ENCODE measurements around the gene NAV2. TPM values are rescaled to one million over a fixed set of nuclear protein-coding genes. Genes with fewer than 3 reads are reported as not detected.

The NAV2 gene
- total RNA-seq, 4 donors from 2014 or later, result 9.6 to 40.0 (median 23.1) TPM

- TF ChIP-seq, protein P1, sequence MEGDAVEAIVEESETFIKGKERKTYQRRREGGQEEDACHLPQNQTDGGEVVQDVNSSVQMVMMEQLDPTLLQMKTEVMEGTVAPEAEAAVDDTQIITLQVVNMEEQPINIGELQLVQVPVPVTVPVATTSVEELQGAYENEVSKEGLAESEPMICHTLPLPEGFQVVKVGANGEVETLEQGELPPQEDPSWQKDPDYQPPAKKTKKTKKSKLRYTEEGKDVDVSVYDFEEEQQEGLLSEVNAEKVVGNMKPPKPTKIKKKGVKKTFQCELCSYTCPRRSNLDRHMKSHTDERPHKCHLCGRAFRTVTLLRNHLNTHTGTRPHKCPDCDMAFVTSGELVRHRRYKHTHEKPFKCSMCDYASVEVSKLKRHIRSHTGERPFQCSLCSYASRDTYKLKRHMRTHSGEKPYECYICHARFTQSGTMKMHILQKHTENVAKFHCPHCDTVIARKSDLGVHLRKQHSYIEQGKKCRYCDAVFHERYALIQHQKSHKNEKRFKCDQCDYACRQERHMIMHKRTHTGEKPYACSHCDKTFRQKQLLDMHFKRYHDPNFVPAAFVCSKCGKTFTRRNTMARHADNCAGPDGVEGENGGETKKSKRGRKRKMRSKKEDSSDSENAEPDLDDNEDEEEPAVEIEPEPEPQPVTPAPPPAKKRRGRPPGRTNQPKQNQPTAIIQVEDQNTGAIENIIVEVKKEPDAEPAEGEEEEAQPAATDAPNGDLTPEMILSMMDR (IDR thresholded peaks at IDR 0.05), result no peak
- TF ChIP-seq EP300 (IDR thresholded peaks at IDR 0.05; ENCODE audit: low read depth), result no peak
- no peak for TF ChIP-seq POLR2AphosphoS5 (IDR thresholded peaks at IDR 0.05)
- TF ChIP-seq POLR2A (IDR thresholded peaks at IDR 0.05), result no peak
- Histone ChIP-seq H3K36me3 (no peaks in the 10 kb centered on the region), H3K4me1 (peaks cover 0 to 25% (median 9%) of the 10 kb centered on the region in 4 donors), H3K9me3 (no peaks in the 10 kb centered on the region), H3K27me3 (no peaks in the 10 kb centered on the region), H3K4me3 (no peak overlapping the region), H3K27ac (no peak overlapping the region)
- intact Hi-C loops (cut with DNase I; ENCODE audit: low total_unique reads) (no loop called here), in situ Hi-C loops (cut with MboI; ENCODE audit: low pct_ligation_motif_present in 1 of 4, low pct_unique_long_range_greater_than_20kb in 1 of 4, low sequenced_read_pairs in 3 of 4) (no loop called here)
- DNase-seq, result no peak
- WGBS, 2 donors (ENCODE audit: low coverage in 1 of 2), result 100% methylated on average over 1 of the region's 1 CpG; no CpG with 5 or more reads in 1 of the 2 donors
These were observed 43.1 kb upstream of the NAV2 start for GRCh38 chr11:19669511-19669910.

- no peaks in the 10 kb centered on the region for H3K27me3 ChIP-seq
- no peak for DNase-seq
- no peak overlapping the region for H3K4me3 ChIP-seq
- in situ Hi-C loops (cut with MboI; ENCODE audit: low pct_ligation_motif_present in 1 of 4, low pct_unique_long_range_greater_than_20kb in 1 of 4, low sequenced_read_pairs in 3 of 4), result no loop called here
- H3K4me1 ChIP-seq, result peaks cover 0 to 29% (median 11%) of the 10 kb centered on the region in 4 donors
- WGBS, 2 donors (ENCODE audit: low coverage in 1 of 2), result 75 to 80% methylated on average over 1 to 13 of the region's 13 CpGs
- no peak for TF ChIP-seq POLR2A (IDR thresholded peaks at IDR 0.05)
- TF ChIP-seq, protein P1 (IDR thresholded peaks at IDR 0.05), result no peak
- no peak for TF ChIP-seq POLR2AphosphoS5 (IDR thresholded peaks at IDR 0.05)
- TF ChIP-seq EP300 (IDR thresholded peaks at IDR 0.05; ENCODE audit: low read depth), result no peak
- intact Hi-C loops (cut with DNase I; ENCODE audit: low total_unique reads), result no loop called here
- no peaks in the 10 kb centered on the region for H3K36me3 ChIP-seq
- no peaks in the 10 kb centered on the region for H3K9me3 ChIP-seq
- peak overlapping the region in 3 of 4 donors; percentile 41 to 85 (median 80) for H3K27ac ChIP-seq
These were observed 42.4 kb upstream of the NAV2 start for GRCh38 chr11:19670030-19670791.

- 85 to 91% methylated on average over 1 to 2 of the region's 2 CpGs for WGBS, 2 donors (ENCODE audit: low coverage in 1 of 2)
- no peak for TF ChIP-seq POLR2AphosphoS5 (IDR thresholded peaks at IDR 0.05)
- TF ChIP-seq, protein P1 (IDR thresholded peaks at IDR 0.05), result no peak
- no peak for TF ChIP-seq EP300 (IDR thresholded peaks at IDR 0.05; ENCODE audit: low read depth)
- TF ChIP-seq POLR2A (IDR thresholded peaks at IDR 0.05), result no peak
- peak overlapping the region; percentile 77 to 85 (median 78) for H3K27ac ChIP-seq
- no peak for DNase-seq
- peaks cover 0 to 37% (median 14%) of the 10 kb centered on the region in 4 donors for H3K4me1 ChIP-seq
- H3K4me3 ChIP-seq, result no peak overlapping the region
- H3K9me3 ChIP-seq, result no peaks in the 10 kb centered on the region
- intact Hi-C loops (cut with DNase I; ENCODE audit: low total_unique reads), result no loop called here
- no peaks in the 10 kb centered on the region for H3K27me3 ChIP-seq
- in situ Hi-C loops (cut with MboI; ENCODE audit: low pct_ligation_motif_present in 1 of 4, low pct_unique_long_range_greater_than_20kb in 1 of 4, low sequenced_read_pairs in 3 of 4), result no loop called here
- no peaks in the 10 kb centered on the region for H3K36me3 ChIP-seq
These were observed 39.9 kb upstream of the NAV2 start for GRCh38 chr11:19672586-19673206.

DNA sequence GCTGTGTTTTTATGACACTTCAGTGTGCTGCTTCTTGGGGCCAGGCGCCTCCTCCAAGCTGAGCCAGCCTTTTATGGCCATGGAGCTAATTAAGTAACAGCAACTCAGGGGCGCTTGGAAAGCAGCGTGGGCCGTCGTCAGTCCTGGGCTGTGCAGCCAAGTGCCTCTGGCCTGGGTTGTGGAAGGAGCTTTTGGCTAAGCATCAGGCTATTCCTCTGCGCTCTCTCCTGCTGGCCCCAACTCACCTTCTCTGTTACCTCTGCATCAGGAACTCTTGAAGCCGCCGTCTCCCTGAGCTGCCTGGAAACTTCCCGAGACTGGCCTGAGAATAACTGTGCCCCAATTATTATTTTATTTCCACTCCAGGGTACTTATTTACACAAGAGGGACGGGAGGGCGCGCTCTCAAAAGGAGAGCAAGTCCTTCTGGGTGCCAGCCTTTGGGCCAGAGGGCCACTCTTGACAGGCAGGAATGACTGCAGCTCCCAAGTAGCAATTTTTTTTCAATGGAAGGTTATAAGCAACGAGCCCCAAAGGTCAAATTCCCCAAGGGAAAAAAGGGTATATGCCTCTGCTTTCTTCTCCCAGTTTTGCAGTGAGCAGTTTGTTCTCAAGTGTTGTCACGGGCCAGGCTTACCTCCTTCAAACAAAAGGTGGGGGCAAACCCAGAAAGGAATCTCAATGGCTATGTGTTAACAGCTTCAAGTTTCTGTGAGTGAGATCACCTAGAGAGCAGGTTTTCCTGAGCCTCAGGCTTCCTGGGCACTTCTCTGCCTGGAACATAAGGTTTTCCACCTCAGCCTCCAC, 38.5 kb upstream of the NAV2 start:
- peak in 2 of 3 donors; percentile 22 to 42 for TF ChIP-seq POLR2AphosphoS5 (IDR thresholded peaks at IDR 0.05)
- TF ChIP-seq, protein P1 (IDR thresholded peaks at IDR 0.05), result no peak
- no peak for TF ChIP-seq POLR2A (IDR thresholded peaks at IDR 0.05)
- no peak for TF ChIP-seq EP300 (IDR thresholded peaks at IDR 0.05; ENCODE audit: low read depth)
- Histone ChIP-seq H3K36me3 (no peaks in the 10 kb centered on the region), H3K27ac (peak overlapping the region; percentile 77 to 85 (median 78)), H3K4me3 (no peak overlapping the region), H3K27me3 (no peaks in the 10 kb centered on the region), H3K4me1 (peaks cover 0 to 40% (median 14%) of the 10 kb centered on the region in 4 donors), H3K9me3 (no peaks in the 10 kb centered on the region)
- intact Hi-C loops (cut with DNase I; ENCODE audit: low total_unique reads), result no loop called here
- 47 to 48% methylated on average over 4 to 14 of the region's 14 CpGs for WGBS, 2 donors (ENCODE audit: low coverage in 1 of 2)
- peak; percentile 64 for DNase-seq
- in situ Hi-C loops (cut with MboI; ENCODE audit: low pct_ligation_motif_present in 1 of 4, low pct_unique_long_range_greater_than_20kb in 1 of 4, low sequenced_read_pairs in 3 of 4), result no loop called here

Data from transverse colon (tissue), 4 donors.